Endothelial cell (in vitro differentiated cells): ENCODE data around the gene CARNS1. TPM values are rescaled to one million over a fixed set of nuclear protein-coding genes. Genes with fewer than 3 reads are reported as not detected.
A peak's percentile ranks its signal among the peaks of the same experiment; 100 is the strongest.

Experiments used
- DNase-seq: peaks from one replicate; pipeline ENCODE4 v3.0.0; 2021; ENCODE audit warnings: low spot score
- H3K27ac Mint-ChIP-seq: one replicate; pipeline ENCODE4 v1.8.0; 2021; ENCODE audit warnings: mixed read lengths, inconsistent platforms; ENCODE audit not compliant: unreplicated experiment
- H3K27me3 Mint-ChIP-seq: one replicate; pipeline ENCODE4 v1.8.0; 2021; ENCODE audit warnings: mild to moderate bottlenecking, moderate library complexity, mixed read lengths, inconsistent platforms; ENCODE audit not compliant: unreplicated experiment
- H3K36me3 Mint-ChIP-seq: one replicate; pipeline ENCODE4 v1.8.0; 2021; ENCODE audit warnings: mild to moderate bottlenecking, low read depth, mixed read lengths, inconsistent platforms; ENCODE audit not compliant: unreplicated experiment
- H3K4me1 Mint-ChIP-seq: one replicate; pipeline ENCODE4 v1.8.0; 2021; ENCODE audit warnings: mild to moderate bottlenecking, mixed read lengths, inconsistent platforms; ENCODE audit not compliant: unreplicated experiment
- H3K4me3 Mint-ChIP-seq: one replicate; pipeline ENCODE4 v1.8.0; 2021; ENCODE audit warnings: mild to moderate bottlenecking, mixed read lengths, inconsistent platforms; ENCODE audit not compliant: unreplicated experiment
- H3K9me3 Mint-ChIP-seq: one replicate; pipeline ENCODE4 v1.8.0; 2021; ENCODE audit warnings: mixed read lengths, inconsistent platforms; ENCODE audit not compliant: unreplicated experiment
- total RNA-seq: library from RNA; stranded (reverse); fragmentation: NEBNext Ultra II Directional; extraction: Animal tissue kit (Norgen Biotek cat#: 25700); gene quantifications from one replicate; pipeline ENCODE4 v1.2.1, GENCODE V29; 2021; ENCODE audit not compliant: unreplicated experiment
- TF ChIP-seq, protein P1 (sequence below): fragments of 200-600 bp; sonication (generic); IDR thresholded peaks from one replicate; pipeline ENCODE4 v1.5.0; 2021; ENCODE audit warnings: antibody characterized with exemption; ENCODE audit not compliant: unreplicated experiment

Gene CARNS1
- total RNA-seq, 1 donor from 2014 or later = not detected

DNA sequence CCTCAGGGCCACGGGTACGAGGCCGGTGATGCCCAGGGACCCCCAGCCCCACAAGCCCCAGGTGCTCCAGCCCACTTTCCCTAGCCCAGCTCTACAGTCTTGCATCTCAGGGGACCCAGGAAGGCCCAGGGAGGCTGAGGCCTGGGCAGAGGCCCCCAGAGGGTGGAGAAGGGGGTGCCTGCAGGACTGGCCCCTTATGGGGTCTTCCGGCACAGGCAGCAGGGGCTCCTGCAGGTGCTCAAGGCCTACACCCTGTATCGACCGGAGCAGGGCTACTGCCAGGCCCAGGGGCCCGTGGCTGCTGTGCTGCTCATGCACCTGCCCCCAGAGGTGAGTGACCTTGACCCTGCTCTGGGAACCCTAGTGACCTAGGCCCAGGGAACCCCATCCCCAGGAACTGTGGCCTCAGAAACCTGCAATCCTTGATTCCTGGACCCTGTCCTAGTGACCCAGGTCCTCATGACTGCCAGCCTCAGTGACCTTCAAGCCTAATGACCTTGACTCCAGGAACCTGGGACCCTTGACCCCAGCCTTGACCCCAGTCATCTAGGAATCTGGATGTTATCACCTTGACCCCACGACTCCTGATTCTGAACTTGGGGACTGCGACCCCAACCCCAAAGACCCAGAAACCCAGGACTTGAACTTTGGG lies 9.7 kb upstream of the CARNS1 start:
- no peak overlapping the region for H3K27ac Mint-ChIP-seq
- H3K27me3 Mint-ChIP-seq = peaks cover 6% of the 10 kb centered on the region
- TF ChIP-seq, protein P1, sequence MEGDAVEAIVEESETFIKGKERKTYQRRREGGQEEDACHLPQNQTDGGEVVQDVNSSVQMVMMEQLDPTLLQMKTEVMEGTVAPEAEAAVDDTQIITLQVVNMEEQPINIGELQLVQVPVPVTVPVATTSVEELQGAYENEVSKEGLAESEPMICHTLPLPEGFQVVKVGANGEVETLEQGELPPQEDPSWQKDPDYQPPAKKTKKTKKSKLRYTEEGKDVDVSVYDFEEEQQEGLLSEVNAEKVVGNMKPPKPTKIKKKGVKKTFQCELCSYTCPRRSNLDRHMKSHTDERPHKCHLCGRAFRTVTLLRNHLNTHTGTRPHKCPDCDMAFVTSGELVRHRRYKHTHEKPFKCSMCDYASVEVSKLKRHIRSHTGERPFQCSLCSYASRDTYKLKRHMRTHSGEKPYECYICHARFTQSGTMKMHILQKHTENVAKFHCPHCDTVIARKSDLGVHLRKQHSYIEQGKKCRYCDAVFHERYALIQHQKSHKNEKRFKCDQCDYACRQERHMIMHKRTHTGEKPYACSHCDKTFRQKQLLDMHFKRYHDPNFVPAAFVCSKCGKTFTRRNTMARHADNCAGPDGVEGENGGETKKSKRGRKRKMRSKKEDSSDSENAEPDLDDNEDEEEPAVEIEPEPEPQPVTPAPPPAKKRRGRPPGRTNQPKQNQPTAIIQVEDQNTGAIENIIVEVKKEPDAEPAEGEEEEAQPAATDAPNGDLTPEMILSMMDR = no peak
- H3K4me3 Mint-ChIP-seq = no peak overlapping the region
- DNase-seq = no peak
- peaks cover 4% of the 10 kb centered on the region for H3K36me3 Mint-ChIP-seq
- no peaks in the 10 kb centered on the region for H3K9me3 Mint-ChIP-seq
- peaks cover 28% of the 10 kb centered on the region for H3K4me1 Mint-ChIP-seq

DNA sequence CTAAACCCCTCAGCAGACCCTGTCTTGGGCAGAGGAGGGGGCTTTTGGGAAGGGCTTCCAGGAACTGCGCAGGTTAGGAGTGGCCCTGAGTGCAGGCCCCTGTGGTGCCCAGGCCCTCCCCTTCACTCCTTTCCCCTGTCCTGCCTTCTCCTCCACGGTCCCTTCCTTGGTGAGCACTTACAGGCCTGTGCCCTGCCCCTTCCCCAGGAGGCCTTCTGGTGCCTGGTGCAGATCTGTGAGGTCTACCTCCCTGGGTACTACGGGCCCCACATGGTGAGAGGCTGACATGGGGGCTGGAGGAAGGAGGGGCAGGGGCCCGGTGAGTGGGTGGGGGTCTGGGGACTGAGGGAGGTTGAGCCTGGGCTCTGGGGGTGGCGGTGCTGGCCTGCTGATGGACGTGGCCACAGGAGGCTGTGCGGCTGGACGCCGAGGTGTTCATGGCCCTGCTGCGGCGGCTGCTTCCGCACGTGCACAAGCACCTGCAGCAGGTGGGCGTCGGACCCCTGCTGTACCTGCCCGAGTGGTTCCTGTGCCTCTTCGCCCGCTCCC lies 9.0 kb upstream of the CARNS1 start:
- DNase-seq = no peak
- H3K4me3 Mint-ChIP-seq = no peak overlapping the region
- TF ChIP-seq, protein P1 = no peak
- peaks cover 6% of the 10 kb centered on the region for H3K27me3 Mint-ChIP-seq
- no peak overlapping the region for H3K27ac Mint-ChIP-seq
- peaks cover 28% of the 10 kb centered on the region for H3K4me1 Mint-ChIP-seq
- H3K36me3 Mint-ChIP-seq = peaks cover 4% of the 10 kb centered on the region
- no peaks in the 10 kb centered on the region for H3K9me3 Mint-ChIP-seq

DNA sequence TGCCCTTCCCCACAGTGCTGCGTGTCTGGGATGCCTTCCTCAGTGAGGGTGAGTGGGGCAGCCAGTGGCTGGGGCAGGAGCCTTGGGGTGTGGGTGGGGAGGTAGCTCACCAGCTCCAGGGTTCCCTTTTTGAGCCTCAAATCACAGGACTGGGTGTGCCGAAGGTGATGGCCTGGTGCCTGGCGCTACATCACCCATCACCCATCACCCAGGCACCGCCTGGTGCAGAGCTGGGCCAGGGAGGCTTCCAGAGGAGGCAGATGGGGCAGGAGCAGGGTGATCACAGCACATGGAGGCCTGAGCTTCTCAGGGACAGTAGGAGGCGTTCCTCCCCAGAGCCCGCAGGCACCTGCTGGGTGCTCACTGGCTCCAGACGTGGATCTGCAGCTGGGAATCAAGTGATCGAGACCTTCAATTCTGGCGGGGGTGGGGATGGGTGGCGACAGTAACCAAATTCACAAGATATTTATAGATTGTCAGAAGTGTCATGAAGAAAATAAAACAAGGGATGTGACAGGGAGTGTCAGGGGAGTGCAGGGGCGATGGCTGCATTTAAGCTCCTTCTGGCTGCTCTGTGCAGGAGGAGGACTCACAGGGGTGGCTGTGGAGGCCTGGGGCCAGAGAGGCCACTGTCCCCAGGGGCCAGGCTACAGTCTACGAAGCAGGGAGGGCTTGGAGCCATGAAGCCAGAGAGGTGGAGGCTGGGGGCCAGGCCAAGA lies 8.3 kb upstream of the CARNS1 start:
- TF ChIP-seq, protein P1 = no peak
- H3K27ac Mint-ChIP-seq = peak overlapping the region; percentile 64
- H3K9me3 Mint-ChIP-seq = no peaks in the 10 kb centered on the region
- peaks cover 4% of the 10 kb centered on the region for H3K36me3 Mint-ChIP-seq
- H3K27me3 Mint-ChIP-seq = peaks cover 6% of the 10 kb centered on the region
- peak overlapping the region; percentile 59 for H3K4me3 Mint-ChIP-seq
- no peak for DNase-seq
- H3K4me1 Mint-ChIP-seq = peaks cover 28% of the 10 kb centered on the region

DNA sequence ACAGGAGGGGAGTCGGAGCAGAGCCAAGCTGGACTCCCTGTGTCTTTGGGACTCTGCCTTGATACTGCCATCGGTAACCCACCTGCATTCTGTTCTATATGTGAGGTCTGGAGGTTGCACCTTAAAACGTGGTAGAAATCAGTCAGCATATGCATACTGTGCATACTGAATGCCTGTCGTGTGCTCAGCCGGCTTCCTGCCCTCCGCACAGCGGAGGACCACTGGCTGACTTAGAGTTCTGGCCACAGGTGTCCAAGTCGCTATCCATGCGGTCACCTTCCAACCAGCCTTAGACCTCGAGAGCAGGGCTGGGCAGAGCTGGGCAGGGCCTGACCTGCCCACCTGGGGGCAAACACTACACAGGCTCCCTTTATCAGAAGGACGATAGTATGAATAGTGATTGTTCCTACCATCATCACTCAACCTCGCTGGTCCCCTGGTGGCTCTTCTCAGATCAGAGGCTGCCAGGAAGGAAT lies 7.8 kb upstream of the CARNS1 start:
- Mint-ChIP-seq H3K4me1 (peaks cover 28% of the 10 kb centered on the region), H3K36me3 (peaks cover 4% of the 10 kb centered on the region)

More for the DNA sequence above, 7.8 kb upstream of the CARNS1 start:
- Mint-ChIP-seq H3K27ac (no peak overlapping the region), H3K4me3 (peak overlapping the region; percentile 59), H3K27me3 (peaks cover 6% of the 10 kb centered on the region), H3K9me3 (no peaks in the 10 kb centered on the region)
- TF ChIP-seq, protein P1 = no peak
- no peak for DNase-seq
